GM23338 (cell line): ENCODE data around the gene LILRB1. TPM values are rescaled to one million over a fixed set of nuclear protein-coding genes. Genes with fewer than 3 reads are reported as not detected.

Source experiments
- ATAC-seq: fragments of 200-7000 bp; cut with Tn5 transposase; 3 replicates; pipeline ENCODE4 v1.9.1; 2020
- DNase-seq: peaks from one replicate; pipeline ENCODE4 v3.0.0-alpha.2; 2015; ENCODE audit warnings: low spot score
- H2AFZ ChIP-seq: fragments of 200-600 bp; sonication (generic); 2 replicates; pipeline ENCODE4 v1.8.0; 2016; ENCODE audit warnings: antibody characterized with exemption, mild to moderate bottlenecking, moderate library complexity
- H3F3A ChIP-seq: fragments of 200-600 bp; sonication (generic); replicated peaks from 2 replicates; pipeline ENCODE4 v1.8.0; 2017; ENCODE audit warnings: antibody characterized with exemption, mixed run types, low read depth
- H3K27ac ChIP-seq: fragments of 200-600 bp; sonication (generic); 2 replicates; pipeline ENCODE4 v1.6.1; 2016; ENCODE audit warnings: low read depth
- H3K27me3 ChIP-seq: fragments of 200-600 bp; sonication (generic); 2 replicates; pipeline ENCODE4 v1.8.0; 2016; ENCODE audit warnings: mild to moderate bottlenecking, mixed run types, moderate library complexity; ENCODE audit not compliant: insufficient read depth
- H3K36me3 ChIP-seq: fragments of 200-600 bp; sonication (generic); 2 replicates; pipeline ENCODE4 v1.8.0; 2016; ENCODE audit warnings: mild to moderate bottlenecking; ENCODE audit not compliant: insufficient read depth
- H3K4me1 ChIP-seq: fragments of 200-600 bp; sonication (generic); 2 replicates; pipeline ENCODE4 v1.8.0; 2016; ENCODE audit warnings: mild to moderate bottlenecking, moderate library complexity; ENCODE audit not compliant: insufficient read depth
- H3K4me2 ChIP-seq: fragments of 200-600 bp; sonication (generic); 2 replicates; pipeline ENCODE4 v1.7.1; 2017; ENCODE audit warnings: mixed run types
- H3K4me3 ChIP-seq: fragments of 200-600 bp; sonication (generic); 2 replicates; pipeline ENCODE4 v1.6.1; 2016; ENCODE audit warnings: mixed run types
- H3K79me2 ChIP-seq: fragments of 200-600 bp; sonication (generic); replicated peaks from 2 replicates; pipeline ENCODE4 v1.8.0; 2017; ENCODE audit warnings: mild to moderate bottlenecking; ENCODE audit not compliant: insufficient read depth
- H3K9me2 ChIP-seq: fragments of 200-600 bp; sonication (generic); 2 replicates; pipeline ENCODE4 v1.8.0; 2017; ENCODE audit not compliant: insufficient read depth
- H4K20me1 ChIP-seq: fragments of 200-600 bp; sonication (generic); replicated peaks from 2 replicates; pipeline ENCODE4 v1.8.0; 2017; ENCODE audit warnings: mild to moderate bottlenecking; ENCODE audit not compliant: insufficient read depth
- H3K27ac Mint-ChIP-seq: 2 replicates; pipeline ENCODE4 v1.8.0; 2020; ENCODE audit warnings: inconsistent platforms, mild to moderate bottlenecking, moderate library complexity, mixed read lengths
- H3K27me3 Mint-ChIP-seq: 3 replicates; pipeline ENCODE4 v1.8.0; 2022; ENCODE audit warnings: low read depth, mild to moderate bottlenecking, moderate library complexity, mixed read lengths, inconsistent platforms; ENCODE audit not compliant: insufficient read depth, poor library complexity
- H3K36me3 Mint-ChIP-seq: 3 replicates; pipeline ENCODE4 v1.8.0; 2021; ENCODE audit warnings: low read depth, mild to moderate bottlenecking, inconsistent platforms, moderate library complexity, mixed read lengths
- H3K4me1 Mint-ChIP-seq: 3 replicates; pipeline ENCODE4 v1.8.0; 2020; ENCODE audit warnings: mild to moderate bottlenecking, inconsistent platforms, mixed read lengths
- H3K4me3 Mint-ChIP-seq: 3 replicates; pipeline ENCODE4 v1.8.0; 2021; ENCODE audit warnings: moderate library complexity, mild to moderate bottlenecking, inconsistent platforms, mixed read lengths
- H3K9me3 Mint-ChIP-seq: 3 replicates; pipeline ENCODE4 v1.8.0; 2020; ENCODE audit warnings: moderate library complexity, mild to moderate bottlenecking, inconsistent platforms, mixed read lengths
- CREB1 ChIP-seq: fragments of 250-450 bp; sonication (Bioruptor Pico); IDR thresholded peaks from 2 replicates; pipeline ENCODE4 v1.5.0; 2020; ENCODE audit warnings: low read depth, mild to moderate bottlenecking, moderate library complexity
- CTCF ChIP-seq, 2 experiments: fragments of 200-600 bp in 1 of 2; sonication (generic) in 1 of 2; conservative IDR thresholded peaks; 2 replicates each; pipeline versions ENCODE4 v1.5.1 to v1.6.1; 2016 to 2017; ENCODE audit warnings: antibody characterized with exemption in 2 of 2, low read depth in 2 of 2, mild to moderate bottlenecking in 2 of 2, moderate library complexity in 1 of 2
- JUNB ChIP-seq: IDR thresholded peaks from one replicate; pipeline ENCODE4 v1.6.1; 2016; ENCODE audit warnings: antibody characterized with exemption; ENCODE audit not compliant: unreplicated experiment
- NANOG ChIP-seq: IDR thresholded peaks from 2 replicates; pipeline ENCODE4 v1.6.1; 2016; ENCODE audit warnings: antibody characterized with exemption, borderline replicate concordance
- STAT1 ChIP-seq: IDR thresholded peaks from one replicate; pipeline ENCODE4 v1.6.1; 2016; ENCODE audit warnings: antibody characterized with exemption; ENCODE audit not compliant: unreplicated experiment
- ZNF114 ChIP-seq: fragments of 250-450 bp; sonication (Bioruptor Pico); IDR thresholded peaks from 2 replicates; pipeline ENCODE4 v1.5.0; 2020; ENCODE audit warnings: mild to moderate bottlenecking, moderate library complexity
- ZNF462 ChIP-seq: fragments of 250-450 bp; sonication (Bioruptor Pico); IDR thresholded peaks from 2 replicates; pipeline ENCODE4 v1.5.0; 2020; ENCODE audit warnings: mild to moderate bottlenecking, moderate library complexity
- polyA plus RNA-seq: library from polyadenylated mRNA; unstranded; fragments of >200 nt; fragmentation: Nextera tagmentation; extraction: Ambion mirVana; gene quantifications from 2 replicates; pipeline ENCODE4 v1.2.1, GENCODE V29; 2016
- total RNA-seq: library from RNA; depleted of rRNA; stranded (reverse); fragments of >200 nt; shearing (Covaris generic); gene quantifications from 2 replicates; pipeline ENCODE4 v1.2.3, GENCODE V29; 2014

Gene LILRB1
- total and polyA plus RNA-seq, 2 experiments from 2014 or later = 0.14 TPM; not detected in 1

- no peaks in the 10 kb centered on the region for H3K4me1 ChIP-seq
- no peak overlapping the region for H2AFZ ChIP-seq
- Mint-ChIP-seq H3K4me1 (no peaks in the 10 kb centered on the region), H3K9me3 (peaks cover 91% of the 10 kb centered on the region), H3K4me3 (no peak overlapping the region), H3K36me3 (peaks cover 22% of the 10 kb centered on the region; the same call in 2 of the 3 replicates), H3K27me3 (no peaks in the 10 kb centered on the region), H3K27ac (no peak overlapping the region)
- ATAC-seq (no peak), DNase-seq (no peak)
- H3K4me2 ChIP-seq = no peak overlapping the region
- H3F3A ChIP-seq = no peaks in the 10 kb centered on the region
- TF ChIP-seq NANOG (no peak), STAT1 (no peak), JUNB (no peak), ZNF462 (CRISPR knock-in tag) (no peak), CREB1 (CRISPR knock-in tag) (no peak), ZNF114 (CRISPR knock-in tag) (no peak), CTCF (conservative IDR thresholded peaks at IDR 0.05; ENCODE audit: low read depth in 2 of 2) (no peak)
- H3K27ac ChIP-seq = no peak overlapping the region
- H3K4me3 ChIP-seq = no peak overlapping the region
- no peaks in the 10 kb centered on the region for H3K27me3 ChIP-seq
- H3K79me2 ChIP-seq = no peaks in the 10 kb centered on the region
- no peaks in the 10 kb centered on the region; the same call in 1 of the 2 replicates for H4K20me1 ChIP-seq
- no peaks in the 10 kb centered on the region for H3K9me2 ChIP-seq
- 0 out of 2 replicates have a peak, but pooled peaks cover 4% of the 10 kb centered on the region for H3K36me3 ChIP-seq
These were observed 13.8 kb downstream of the LILRB1 start for GRCh38 chr19:54644056-54644455.
